Measurements from ENCODE around the gene ADGRV1.
"Not testable (repeated sequence)": the region's sequence is repeated elsewhere in the genome, so short reads cannot be mapped to it uniquely, and the experiment has no call there.

Gene ADGRV1

DNA sequence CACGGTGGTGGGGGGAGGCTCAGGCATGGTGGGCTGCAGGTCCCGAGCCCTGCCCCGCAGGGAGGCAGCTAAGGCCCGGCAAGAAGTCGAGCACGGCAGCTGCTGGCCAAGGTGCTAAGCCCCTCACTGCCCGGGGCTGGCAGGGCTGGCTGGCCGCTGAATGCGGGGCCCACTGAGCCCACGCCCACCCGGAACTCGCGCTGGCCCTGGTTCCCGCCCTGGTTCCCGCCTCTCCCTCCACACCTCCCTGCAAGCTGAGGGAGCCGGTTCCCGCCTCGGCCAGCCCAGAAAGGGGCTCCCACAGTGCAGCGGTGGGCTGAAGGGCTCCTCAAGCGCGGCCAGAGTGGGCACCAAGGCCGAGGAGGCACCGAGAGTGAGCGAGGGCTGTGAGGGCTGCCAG lies 289.0 kb downstream of the ADGRV1 start:
- H3K36me3 ChIP-seq (ENCODE audit: control insufficient read depth in 2 of 2, insufficient read depth in 2 of 2, low read length in 2 of 2); H3K4me3 ChIP-seq (ENCODE audit: low read length in 2 of 2); H3K27me3 ChIP-seq (ENCODE audit: control insufficient read depth in 1 of 2, insufficient read depth in 2 of 2, low read length in 2 of 2); H3K27ac ChIP-seq (ENCODE audit: low read length); H3K9ac ChIP-seq (ENCODE audit: low read length in 2 of 2); H3K4me1 ChIP-seq (ENCODE audit: control insufficient read depth, insufficient read depth, low read length); H3K9me3 ChIP-seq (ENCODE audit: control insufficient read depth in 2 of 2, low read length in 2 of 2): not testable (repeated sequence)

DNA sequence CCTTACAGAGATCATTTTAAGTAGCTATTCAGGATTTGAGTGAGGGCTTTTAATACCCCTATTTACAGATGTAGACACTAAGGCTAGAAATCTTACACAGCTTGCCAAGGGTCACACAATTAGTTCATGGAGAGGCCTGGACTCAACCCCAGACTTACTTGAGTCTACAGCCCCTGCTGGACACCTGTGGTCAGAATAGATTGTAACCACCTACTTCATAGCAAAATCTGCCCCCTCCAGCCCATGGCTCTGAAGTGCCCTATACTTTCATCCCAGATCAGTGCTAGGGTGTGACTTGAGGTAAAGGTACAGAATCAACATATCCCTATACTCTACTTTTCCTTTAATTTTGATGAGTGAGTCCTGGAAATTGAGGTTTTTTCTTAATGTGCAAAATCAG lies 291.3 kb downstream of the ADGRV1 start:
- no peaks in the 10 kb centered on the region for H3K27me3 ChIP-seq (ENCODE audit: control insufficient read depth in 1 of 2, insufficient read depth in 2 of 2, low read length in 2 of 2)
- no peaks in the 10 kb centered on the region for H3K4me1 ChIP-seq (ENCODE audit: control insufficient read depth, insufficient read depth, low read length)
- no peaks in the 10 kb centered on the region for H3K9me3 ChIP-seq (ENCODE audit: control insufficient read depth in 2 of 2, low read length in 2 of 2)
- H3K9ac ChIP-seq (ENCODE audit: low read length in 2 of 2) = no peak overlapping the region
- H3K4me3 ChIP-seq (ENCODE audit: low read length in 2 of 2) = no peak overlapping the region
- no peaks in the 10 kb centered on the region for H3K36me3 ChIP-seq (ENCODE audit: control insufficient read depth in 2 of 2, insufficient read depth in 2 of 2, low read length in 2 of 2)
- no peak overlapping the region for H3K27ac ChIP-seq (ENCODE audit: low read length)

DNA sequence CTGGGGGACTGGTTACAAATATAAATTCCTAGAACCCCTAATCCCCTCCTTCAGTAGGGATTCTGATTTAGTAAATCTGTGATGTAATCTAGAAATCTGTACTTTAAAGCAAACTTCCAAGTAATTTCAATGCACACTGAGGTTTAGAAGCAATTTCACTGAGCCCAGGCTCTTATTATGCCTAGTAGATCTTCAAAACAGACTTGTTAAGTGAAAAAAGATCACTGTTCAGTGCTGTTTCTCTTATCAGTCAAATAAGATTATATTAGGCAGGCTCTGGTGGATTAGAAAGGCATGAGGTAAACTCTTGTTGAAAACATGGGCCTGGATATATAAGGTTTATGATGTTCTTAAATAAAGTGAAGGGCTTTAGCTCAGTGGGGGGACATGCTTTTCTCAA lies 293.9 kb downstream of the ADGRV1 start:
- H3K9ac ChIP-seq (ENCODE audit: low read length in 2 of 2) = no peak overlapping the region
- H3K4me1 ChIP-seq (ENCODE audit: control insufficient read depth, insufficient read depth, low read length) = no peaks in the 10 kb centered on the region
- no peaks in the 10 kb centered on the region for H3K9me3 ChIP-seq (ENCODE audit: control insufficient read depth in 2 of 2, low read length in 2 of 2)
- no peak overlapping the region for H3K27ac ChIP-seq (ENCODE audit: low read length)
- H3K36me3 ChIP-seq (ENCODE audit: control insufficient read depth in 2 of 2, insufficient read depth in 2 of 2, low read length in 2 of 2) = no peaks in the 10 kb centered on the region
- no peaks in the 10 kb centered on the region for H3K27me3 ChIP-seq (ENCODE audit: control insufficient read depth in 1 of 2, insufficient read depth in 2 of 2, low read length in 2 of 2)
- no peak overlapping the region for H3K4me3 ChIP-seq (ENCODE audit: low read length in 2 of 2)

DNA sequence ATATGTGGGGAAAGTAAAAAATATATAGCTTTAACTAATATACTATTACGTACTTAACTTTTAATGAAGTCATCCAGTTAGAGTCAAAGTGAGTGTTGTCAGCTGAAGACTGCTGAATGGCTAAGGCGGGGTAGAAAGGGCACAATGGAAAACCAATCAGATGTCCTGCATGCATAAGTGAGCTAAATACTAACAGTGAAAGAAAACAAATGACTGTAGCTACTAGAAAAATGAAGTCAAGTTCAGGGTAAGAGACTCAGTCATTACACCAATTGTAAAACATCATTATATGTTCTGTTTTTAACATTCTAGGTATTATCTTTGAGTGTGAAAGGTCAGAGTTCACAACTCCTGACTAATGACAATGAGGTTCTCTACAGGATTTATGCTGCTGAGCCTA lies 295.2 kb downstream of the ADGRV1 start:
- Histone ChIP-seq H3K9ac (ENCODE audit: low read length in 2 of 2) (no peak overlapping the region), H3K27me3 (ENCODE audit: control insufficient read depth in 1 of 2, insufficient read depth in 2 of 2, low read length in 2 of 2) (no peaks in the 10 kb centered on the region), H3K27ac (ENCODE audit: low read length) (no peak overlapping the region), H3K4me1 (ENCODE audit: control insufficient read depth, insufficient read depth, low read length) (no peaks in the 10 kb centered on the region), H3K4me3 (ENCODE audit: low read length in 2 of 2) (no peak overlapping the region), H3K36me3 (ENCODE audit: control insufficient read depth in 2 of 2, insufficient read depth in 2 of 2, low read length in 2 of 2) (no peaks in the 10 kb centered on the region), H3K9me3 (ENCODE audit: control insufficient read depth in 2 of 2, low read length in 2 of 2) (no peaks in the 10 kb centered on the region)

GRCh38 chr5:90854169-90854568 lies 295.6 kb downstream of the ADGRV1 start:
- no peak overlapping the region for H3K4me3 ChIP-seq (ENCODE audit: low read length in 2 of 2)

DNA sequence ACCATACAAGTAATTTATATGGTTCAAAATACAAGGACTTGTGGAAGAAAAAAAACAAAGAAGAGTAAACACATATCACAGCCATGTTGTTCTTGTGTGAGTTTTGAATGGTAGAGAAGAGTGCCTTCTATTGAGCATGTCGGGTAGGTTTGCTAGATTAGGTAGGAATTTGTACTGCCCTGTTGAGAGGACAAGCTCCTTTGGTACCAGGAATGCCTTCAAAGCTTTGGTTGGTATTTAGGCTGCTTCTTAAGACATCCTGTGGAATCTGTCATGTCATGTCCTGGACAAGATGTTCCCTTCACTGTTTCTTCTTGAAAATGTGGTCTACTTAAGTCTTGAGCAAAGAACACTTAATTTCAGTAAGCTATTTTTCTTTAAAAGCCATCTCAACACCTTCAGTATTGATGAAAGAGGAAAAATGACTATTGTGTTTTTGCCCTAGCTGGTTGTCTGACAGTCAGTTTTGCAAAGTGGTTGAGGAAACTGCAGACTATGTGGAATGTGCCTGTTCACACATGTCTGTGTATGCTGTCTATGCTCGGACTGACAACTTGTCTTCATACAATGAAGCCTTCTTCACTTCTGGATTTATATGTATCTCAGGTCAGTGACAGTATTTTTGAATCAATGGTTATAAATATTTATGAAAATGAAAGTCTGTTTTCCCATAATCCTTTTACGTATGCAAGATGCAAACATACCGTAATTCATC lies 296.9 kb downstream of the ADGRV1 start:
- Histone ChIP-seq H3K36me3 (ENCODE audit: control insufficient read depth in 2 of 2, insufficient read depth in 2 of 2, low read length in 2 of 2) (no peaks in the 10 kb centered on the region), H3K9me3 (ENCODE audit: control insufficient read depth in 2 of 2, low read length in 2 of 2) (no peaks in the 10 kb centered on the region), H3K4me1 (ENCODE audit: control insufficient read depth, insufficient read depth, low read length) (no peaks in the 10 kb centered on the region), H3K9ac (ENCODE audit: low read length in 2 of 2) (no peak overlapping the region), H3K4me3 (ENCODE audit: low read length in 2 of 2) (no peak overlapping the region), H3K27ac (ENCODE audit: low read length) (no peak overlapping the region), H3K27me3 (ENCODE audit: control insufficient read depth in 1 of 2, insufficient read depth in 2 of 2, low read length in 2 of 2) (no peaks in the 10 kb centered on the region)

More at GRCh38 chr5:90854169-90854568, 295.6 kb downstream of the ADGRV1 start:
- Histone ChIP-seq H3K4me1 (ENCODE audit: control insufficient read depth, insufficient read depth, low read length) (no peaks in the 10 kb centered on the region), H3K36me3 (ENCODE audit: control insufficient read depth in 2 of 2, insufficient read depth in 2 of 2, low read length in 2 of 2) (no peaks in the 10 kb centered on the region), H3K27me3 (ENCODE audit: control insufficient read depth in 1 of 2, insufficient read depth in 2 of 2, low read length in 2 of 2) (no peaks in the 10 kb centered on the region), H3K27ac (ENCODE audit: low read length) (no peak overlapping the region), H3K9ac (ENCODE audit: low read length in 2 of 2) (no peak overlapping the region), H3K9me3 (ENCODE audit: control insufficient read depth in 2 of 2, low read length in 2 of 2) (no peaks in the 10 kb centered on the region)

DNA sequence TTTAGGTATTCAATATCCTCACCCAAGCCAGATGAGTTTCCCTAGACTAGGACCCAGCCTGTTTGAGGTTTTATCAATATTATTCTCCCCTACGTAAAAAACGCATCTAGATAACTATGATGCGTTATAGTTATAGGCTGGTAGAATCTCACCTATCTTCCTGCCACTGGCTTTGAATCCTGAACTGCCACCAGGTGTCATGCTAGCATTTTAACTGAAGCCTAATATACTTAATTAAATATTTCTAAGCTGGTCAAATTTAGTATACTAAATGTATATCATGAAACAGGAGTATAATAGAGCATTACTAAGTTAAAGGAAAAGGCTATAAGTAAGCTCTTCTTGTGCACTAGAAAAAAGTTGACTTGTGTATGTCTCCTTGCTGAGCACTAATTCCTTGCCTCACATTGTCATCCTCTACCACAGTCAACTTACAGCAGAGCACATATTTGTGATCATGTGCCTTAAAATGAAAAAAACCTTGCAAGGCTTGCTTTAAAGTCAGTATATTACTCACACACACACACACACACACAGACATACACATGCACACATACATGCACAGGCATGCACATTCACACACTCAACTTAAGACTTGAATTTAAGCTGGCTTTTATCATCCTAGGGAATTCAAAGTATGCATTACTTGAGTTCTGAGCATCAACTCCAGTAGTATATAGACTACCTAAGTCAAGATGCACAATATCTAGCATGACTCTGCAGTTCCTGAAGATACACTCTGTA lies 303.4 kb downstream of the ADGRV1 start:
- H3K4me1 ChIP-seq (ENCODE audit: control insufficient read depth, insufficient read depth, low read length) = no peaks in the 10 kb centered on the region
- no peak overlapping the region for H3K4me3 ChIP-seq (ENCODE audit: low read length in 2 of 2)
- no peaks in the 10 kb centered on the region for H3K9me3 ChIP-seq (ENCODE audit: control insufficient read depth in 2 of 2, low read length in 2 of 2)
- H3K27ac ChIP-seq (ENCODE audit: low read length) = no peak overlapping the region
- H3K9ac ChIP-seq (ENCODE audit: low read length in 2 of 2) = no peak overlapping the region
- H3K36me3 ChIP-seq (ENCODE audit: control insufficient read depth in 2 of 2, insufficient read depth in 2 of 2, low read length in 2 of 2) = no peaks in the 10 kb centered on the region
- no peaks in the 10 kb centered on the region for H3K27me3 ChIP-seq (ENCODE audit: control insufficient read depth in 1 of 2, insufficient read depth in 2 of 2, low read length in 2 of 2)

DNA sequence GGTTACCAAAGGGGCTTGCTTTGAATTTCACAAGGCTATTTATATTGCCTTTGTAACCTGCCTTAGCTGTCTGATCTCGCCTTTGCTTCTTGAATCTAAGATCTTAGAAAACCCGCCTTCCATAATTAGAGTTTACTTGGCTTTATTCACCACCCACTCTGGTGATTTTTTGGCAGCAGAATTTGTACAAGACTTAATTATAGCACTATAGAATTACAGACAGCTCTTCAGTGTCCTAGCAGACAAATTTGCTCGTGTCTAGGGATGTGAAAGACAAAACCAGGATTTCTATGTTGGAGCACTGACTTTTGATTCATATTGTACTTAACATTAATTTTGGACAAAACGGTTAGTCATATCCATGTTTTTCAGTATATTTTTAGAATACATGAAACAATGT lies 306.6 kb downstream of the ADGRV1 start:
- Histone ChIP-seq H3K4me3 (ENCODE audit: low read length in 2 of 2) (no peak overlapping the region), H3K27me3 (ENCODE audit: control insufficient read depth in 1 of 2, insufficient read depth in 2 of 2, low read length in 2 of 2) (no peaks in the 10 kb centered on the region), H3K9me3 (ENCODE audit: control insufficient read depth in 2 of 2, low read length in 2 of 2) (no peaks in the 10 kb centered on the region), H3K4me1 (ENCODE audit: control insufficient read depth, insufficient read depth, low read length) (no peaks in the 10 kb centered on the region), H3K9ac (ENCODE audit: low read length in 2 of 2) (no peak overlapping the region), H3K27ac (ENCODE audit: low read length) (no peak overlapping the region), H3K36me3 (ENCODE audit: control insufficient read depth in 2 of 2, insufficient read depth in 2 of 2, low read length in 2 of 2) (no peaks in the 10 kb centered on the region)

GRCh38 chr5:90866333-90866732 lies 307.7 kb downstream of the ADGRV1 start:
- H3K9ac ChIP-seq (ENCODE audit: low read length in 2 of 2) = no peak overlapping the region
- H3K27ac ChIP-seq (ENCODE audit: low read length) = no peak overlapping the region
- H3K36me3 ChIP-seq (ENCODE audit: control insufficient read depth in 2 of 2, insufficient read depth in 2 of 2, low read length in 2 of 2) = no peaks in the 10 kb centered on the region
- H3K4me3 ChIP-seq (ENCODE audit: low read length in 2 of 2) = no peak overlapping the region
- no peaks in the 10 kb centered on the region for H3K4me1 ChIP-seq (ENCODE audit: control insufficient read depth, insufficient read depth, low read length)
- no peaks in the 10 kb centered on the region for H3K27me3 ChIP-seq (ENCODE audit: control insufficient read depth in 1 of 2, insufficient read depth in 2 of 2, low read length in 2 of 2)
- H3K9me3 ChIP-seq (ENCODE audit: control insufficient read depth in 2 of 2, low read length in 2 of 2) = no peaks in the 10 kb centered on the region

DNA sequence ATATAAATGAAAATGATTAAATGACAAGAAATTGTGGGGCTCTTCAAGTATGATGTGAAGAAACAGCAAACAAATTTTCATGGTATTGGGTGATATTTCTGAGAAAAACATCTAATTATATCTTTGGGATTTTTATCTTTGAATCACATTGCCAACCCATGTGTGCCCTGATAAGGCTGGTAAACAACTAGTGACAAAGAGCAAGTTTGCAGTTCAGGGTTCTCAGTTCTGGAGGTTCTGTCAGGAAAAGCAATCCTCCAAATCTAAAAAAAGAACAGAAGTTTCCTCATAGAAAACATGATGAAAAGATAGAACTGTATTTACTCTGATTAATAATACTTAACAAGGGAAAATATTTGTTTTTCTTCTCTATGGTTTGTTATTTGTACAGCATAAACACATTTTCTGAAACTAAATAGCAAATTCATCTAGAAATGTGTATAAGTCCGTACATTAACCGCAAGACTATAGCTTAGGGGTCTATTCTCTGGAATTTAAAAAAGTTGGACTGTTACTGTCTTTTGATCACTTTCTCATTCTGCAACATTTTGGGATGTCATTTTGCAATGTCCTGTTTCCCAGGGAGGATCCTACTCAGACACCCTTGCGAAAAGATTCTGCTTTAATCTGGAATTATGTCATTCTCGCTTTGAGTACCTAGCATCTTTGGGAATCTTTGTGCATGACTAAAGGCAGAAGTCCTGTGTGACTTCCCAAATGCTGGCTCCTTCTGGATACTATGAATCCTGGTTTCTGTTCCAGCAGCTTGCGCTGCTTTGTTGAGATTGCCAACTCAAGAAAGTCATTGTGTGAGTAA lies 308.5 kb downstream of the ADGRV1 start:
- Histone ChIP-seq H3K4me3 (ENCODE audit: low read length in 2 of 2) (no peak overlapping the region), H3K9me3 (ENCODE audit: control insufficient read depth in 2 of 2, low read length in 2 of 2) (no peaks in the 10 kb centered on the region), H3K27ac (ENCODE audit: low read length) (no peak overlapping the region)

More for the DNA sequence above, 308.5 kb downstream of the ADGRV1 start:
- Histone ChIP-seq H3K4me1 (ENCODE audit: control insufficient read depth, insufficient read depth, low read length) (no peaks in the 10 kb centered on the region), H3K36me3 (ENCODE audit: control insufficient read depth in 2 of 2, insufficient read depth in 2 of 2, low read length in 2 of 2) (no peaks in the 10 kb centered on the region), H3K27me3 (ENCODE audit: control insufficient read depth in 1 of 2, insufficient read depth in 2 of 2, low read length in 2 of 2) (no peaks in the 10 kb centered on the region), H3K9ac (ENCODE audit: low read length in 2 of 2) (no peak overlapping the region)

Data from stomach smooth muscle (tissue), 2 donors.